Measurements from ENCODE around the gene METRN.
A peak's percentile ranks its signal among the peaks of the same experiment; 100 is the strongest.

The METRN gene

DNA sequence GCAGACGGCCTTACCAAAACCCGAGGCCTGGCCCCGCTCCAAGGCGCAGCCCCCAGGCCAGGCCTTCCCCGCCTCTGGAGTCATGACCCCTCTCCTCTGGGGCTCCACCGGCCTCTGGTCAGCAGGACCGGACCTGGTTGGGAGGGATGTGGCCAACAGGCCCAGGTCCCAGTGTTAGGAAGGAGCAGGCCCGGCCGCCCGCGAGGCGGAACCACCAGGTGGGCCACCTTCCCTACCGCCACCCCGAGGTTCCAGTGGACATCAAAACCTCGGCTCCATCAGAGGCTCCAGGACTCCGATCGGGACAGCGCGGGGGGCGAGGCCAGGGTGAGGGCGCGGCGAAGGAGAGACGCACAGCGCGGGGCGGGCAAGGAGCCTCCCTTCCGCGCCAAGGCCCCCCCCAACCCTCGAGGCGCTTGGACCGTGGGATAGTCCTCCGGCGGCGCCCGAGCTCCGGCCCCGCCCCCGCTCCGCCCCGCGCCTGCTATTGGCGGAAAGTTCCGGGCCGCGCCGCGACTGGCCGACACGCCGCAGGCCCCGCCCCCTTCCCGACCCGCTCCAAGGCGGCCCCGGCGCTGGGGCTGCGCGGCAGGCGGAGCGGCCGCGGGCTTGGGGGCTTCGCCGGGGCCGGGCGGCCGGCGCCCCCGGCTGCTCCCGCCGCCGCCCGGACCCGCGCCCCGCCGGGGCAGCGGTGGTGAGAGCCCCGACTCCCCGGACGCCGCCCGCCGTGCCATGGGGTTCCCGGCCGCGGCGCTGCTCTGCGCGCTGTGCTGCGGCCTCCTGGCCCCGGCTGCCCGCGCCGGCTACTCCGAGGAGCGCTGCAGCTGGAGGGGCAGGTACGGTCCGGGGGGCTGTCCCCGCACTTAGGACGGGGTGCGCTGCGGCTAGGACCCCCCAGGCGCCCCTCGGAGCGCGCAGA is at the start of gene METRN:
METRN (plus strand) TSS at position 561 of the 919 bp plus-strand sequence; CDS start at position 733, 172 bp downstream.
- TF ChIP-seq, protein P1, sequence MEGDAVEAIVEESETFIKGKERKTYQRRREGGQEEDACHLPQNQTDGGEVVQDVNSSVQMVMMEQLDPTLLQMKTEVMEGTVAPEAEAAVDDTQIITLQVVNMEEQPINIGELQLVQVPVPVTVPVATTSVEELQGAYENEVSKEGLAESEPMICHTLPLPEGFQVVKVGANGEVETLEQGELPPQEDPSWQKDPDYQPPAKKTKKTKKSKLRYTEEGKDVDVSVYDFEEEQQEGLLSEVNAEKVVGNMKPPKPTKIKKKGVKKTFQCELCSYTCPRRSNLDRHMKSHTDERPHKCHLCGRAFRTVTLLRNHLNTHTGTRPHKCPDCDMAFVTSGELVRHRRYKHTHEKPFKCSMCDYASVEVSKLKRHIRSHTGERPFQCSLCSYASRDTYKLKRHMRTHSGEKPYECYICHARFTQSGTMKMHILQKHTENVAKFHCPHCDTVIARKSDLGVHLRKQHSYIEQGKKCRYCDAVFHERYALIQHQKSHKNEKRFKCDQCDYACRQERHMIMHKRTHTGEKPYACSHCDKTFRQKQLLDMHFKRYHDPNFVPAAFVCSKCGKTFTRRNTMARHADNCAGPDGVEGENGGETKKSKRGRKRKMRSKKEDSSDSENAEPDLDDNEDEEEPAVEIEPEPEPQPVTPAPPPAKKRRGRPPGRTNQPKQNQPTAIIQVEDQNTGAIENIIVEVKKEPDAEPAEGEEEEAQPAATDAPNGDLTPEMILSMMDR (IDR thresholded peaks at IDR 0.05; ENCODE audit: extremely low read depth, missing control alignments): no peak
- DNase-seq (ENCODE audit: low spot score): peak; percentile 98

GRCh38 chr16:666572-666971 is 48.3 kb upstream of the METRN start:
- no peak for DNase-seq (ENCODE audit: low spot score)
- TF ChIP-seq, protein P1 (IDR thresholded peaks at IDR 0.05; ENCODE audit: extremely low read depth, missing control alignments): no peak

DNA sequence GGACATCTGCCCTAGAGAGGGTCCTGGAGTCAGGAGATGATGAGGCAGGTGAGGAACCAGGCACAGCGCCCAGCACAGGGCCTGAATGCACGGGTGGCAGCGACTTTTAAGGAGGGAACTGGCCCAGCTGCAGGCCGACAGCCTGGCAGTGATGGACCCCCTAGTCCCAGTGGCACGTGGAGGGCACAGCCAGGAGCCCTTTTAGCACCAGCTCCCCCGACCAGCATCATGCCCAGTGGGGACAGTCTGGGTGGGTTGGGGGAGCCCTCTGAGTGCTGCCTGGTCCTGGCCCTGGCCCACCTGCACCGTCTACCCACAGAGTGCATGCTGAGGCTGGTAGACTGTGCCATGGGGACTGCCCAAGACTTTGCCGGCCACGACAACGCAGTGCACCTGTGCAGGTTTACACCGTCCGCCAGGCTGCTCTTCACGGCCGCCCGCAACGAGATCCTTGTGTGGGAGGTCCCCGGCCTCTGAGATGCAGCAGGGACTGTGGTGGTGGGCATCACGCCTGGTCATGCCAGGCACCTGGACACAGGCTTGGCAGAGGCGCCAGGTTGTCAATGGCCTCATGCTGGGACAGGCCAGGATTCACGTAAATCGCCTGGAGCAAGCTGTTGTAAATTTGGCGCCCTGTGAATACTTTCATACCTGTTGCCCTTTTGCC is 47.7 kb upstream of the METRN start:
- TF ChIP-seq, protein P1 (IDR thresholded peaks at IDR 0.05; ENCODE audit: extremely low read depth, missing control alignments): no peak

DNA sequence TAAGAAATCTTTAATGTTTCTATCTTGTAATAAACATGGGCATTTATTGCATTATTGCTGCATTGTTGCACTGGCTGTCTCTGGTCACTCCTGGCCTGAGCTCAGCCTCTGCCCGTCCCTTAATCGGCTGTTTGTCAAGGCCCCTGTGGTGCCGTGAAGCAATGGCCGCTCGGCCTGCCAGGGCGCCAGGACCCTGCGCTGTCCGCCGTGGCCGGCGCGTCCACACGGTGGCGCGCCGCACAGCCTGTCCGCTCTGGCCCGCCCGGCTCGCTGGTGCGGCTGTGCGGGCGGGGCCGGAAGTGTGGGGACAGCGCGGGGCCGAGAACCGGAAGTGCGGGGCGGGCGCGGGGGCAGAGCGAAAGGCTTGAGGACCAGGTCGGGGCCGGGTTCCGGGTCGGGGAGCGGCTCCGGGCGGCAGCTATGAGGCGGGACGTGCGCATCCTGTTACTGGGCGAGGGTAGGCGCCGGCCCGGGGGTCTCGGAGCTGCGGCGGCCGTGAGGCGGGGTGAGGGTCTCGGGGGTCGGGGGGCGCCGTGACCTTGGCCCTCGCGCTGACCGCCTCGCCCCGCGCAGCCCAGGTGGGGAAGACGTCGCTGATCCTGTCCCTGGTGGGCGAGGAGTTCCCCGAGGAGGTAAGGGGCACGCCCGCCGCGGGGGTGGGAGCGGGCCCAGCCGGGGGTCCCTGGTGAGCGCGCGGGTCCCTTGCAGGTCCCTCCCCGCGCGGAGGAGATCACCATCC is 47.0 kb upstream of the METRN start, which contains the start of gene RHOT2:
RHOT2 (plus strand) TSS at position 353 of the 739 bp plus-strand sequence; CDS start at position 421, 68 bp downstream.
- DNase-seq (ENCODE audit: low spot score): peak; percentile 97
- TF ChIP-seq, protein P1 (IDR thresholded peaks at IDR 0.05; ENCODE audit: extremely low read depth, missing control alignments): peak; percentile 100

More for the DNA sequence above, 47.7 kb upstream of the METRN start:
- DNase-seq (ENCODE audit: low spot score): no peak

GRCh38 chr16:668519-669171 is 46.3 kb upstream of the METRN start:
- TF ChIP-seq, protein P1 (IDR thresholded peaks at IDR 0.05; ENCODE audit: extremely low read depth, missing control alignments): no peak
- no peak for DNase-seq (ENCODE audit: low spot score)

DNA sequence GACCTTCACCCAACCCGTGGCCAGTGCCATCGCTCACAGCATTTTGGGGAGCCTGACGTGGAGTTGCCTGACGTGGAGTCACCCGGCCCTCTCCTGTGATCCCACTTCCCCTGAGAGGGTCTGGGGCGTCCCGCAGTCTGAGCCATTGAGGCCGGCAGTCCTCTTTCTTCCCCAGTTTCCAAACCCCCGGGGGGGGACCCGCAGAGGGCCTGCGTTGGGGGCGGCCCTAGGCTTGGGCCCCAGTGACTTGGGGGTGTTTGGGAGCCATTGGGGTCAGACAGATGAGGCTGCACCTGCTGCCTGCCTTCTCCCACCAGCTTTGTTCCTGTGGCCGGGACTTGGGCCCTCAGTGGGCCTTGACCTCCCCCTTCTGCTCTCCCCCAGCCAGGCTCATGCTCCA is 45.3 kb upstream of the METRN start:
- no peak for DNase-seq (ENCODE audit: low spot score)
- TF ChIP-seq, protein P1 (IDR thresholded peaks at IDR 0.05; ENCODE audit: extremely low read depth, missing control alignments): no peak
